Muscle layer of colon (tissue), 2 donors: ENCODE results near the gene SPATS2.

Experiments
- H3K27ac ChIP-seq: one replicate; pipeline ENCODE4 v1.7.0; 2013; ENCODE audit warnings: low read depth, mild to moderate bottlenecking, low read length, moderate library complexity
- H3K27me3 ChIP-seq, 2 donors: one replicate each; pipeline ENCODE4 v1.7.0; 2013; ENCODE audit warnings: low read length in 2 of 2, mild to moderate bottlenecking in 2 of 2; ENCODE audit not compliant: insufficient read depth in 2 of 2, control insufficient read depth in 1 of 2
- H3K36me3 ChIP-seq: one replicate; pipeline ENCODE4 v1.7.0; 2013; ENCODE audit warnings: mild to moderate bottlenecking, low read length; ENCODE audit not compliant: insufficient read depth
- H3K4me1 ChIP-seq: one replicate; pipeline ENCODE4 v1.7.0; 2013; ENCODE audit warnings: mild to moderate bottlenecking, low read length; ENCODE audit not compliant: insufficient read depth
- H3K4me3 ChIP-seq, 2 donors: one replicate each; pipeline ENCODE4 v1.7.0; 2013; ENCODE audit warnings: low read length in 2 of 2, low read depth in 1 of 2, mild to moderate bottlenecking in 1 of 2, moderate library complexity in 1 of 2
- H3K9ac ChIP-seq: one replicate; pipeline ENCODE4 v1.7.0; 2013; ENCODE audit warnings: low read length
- H3K9me3 ChIP-seq: one replicate; pipeline ENCODE4 v1.7.0; 2013; ENCODE audit warnings: mild to moderate bottlenecking, low read length
- donor health status: abdominal sarcoma.
- donor health status: Adenocarcinoma of cecum.

Gene SPATS2

GRCh38 chr12:49548822-49549648 is 181.8 kb downstream of the SPATS2 start:
- Histone ChIP-seq H3K4me1 (peaks cover 13% of the 10 kb centered on the region), H3K36me3 (no peaks in the 10 kb centered on the region), H3K27me3 (peaks cover 16 to 30% of the 10 kb centered on the region in 2 donors), H3K4me3 (peak overlapping the region; percentile 49 to 57), H3K9me3 (no peaks in the 10 kb centered on the region), H3K9ac (no peak overlapping the region), H3K27ac (no peak overlapping the region)

GRCh38 chr12:49549735-49550692 is 182.8 kb downstream of the SPATS2 start:
- no peak overlapping the region for H3K9ac ChIP-seq
- H3K27ac ChIP-seq = no peak overlapping the region
- H3K4me1 ChIP-seq = peaks cover 13% of the 10 kb centered on the region
- H3K9me3 ChIP-seq = no peaks in the 10 kb centered on the region
- peak overlapping the region in 1 of 2 donors; percentile 49 for H3K4me3 ChIP-seq
- no peaks in the 10 kb centered on the region for H3K36me3 ChIP-seq
- H3K27me3 ChIP-seq = peaks cover 12 to 30% of the 10 kb centered on the region in 2 donors

GRCh38 chr12:49550693-49551252 is 183.5 kb downstream of the SPATS2 start:
- no peak overlapping the region for H3K4me3 ChIP-seq
- no peaks in the 10 kb centered on the region for H3K36me3 ChIP-seq
- no peaks in the 10 kb centered on the region for H3K9me3 ChIP-seq
- peaks cover 13% of the 10 kb centered on the region for H3K4me1 ChIP-seq
- no peak overlapping the region for H3K9ac ChIP-seq
- no peak overlapping the region for H3K27ac ChIP-seq
- H3K27me3 ChIP-seq = peaks cover 11 to 28% of the 10 kb centered on the region in 2 donors

GRCh38 chr12:49552014-49552413 is 184.8 kb downstream of the SPATS2 start:
- no peak overlapping the region for H3K4me3 ChIP-seq
- no peak overlapping the region for H3K9ac ChIP-seq
- H3K36me3 ChIP-seq = peaks cover 9% of the 10 kb centered on the region
- H3K27ac ChIP-seq = no peak overlapping the region
- no peaks in the 10 kb centered on the region for H3K9me3 ChIP-seq
- peaks cover 13% of the 10 kb centered on the region for H3K4me1 ChIP-seq
- H3K27me3 ChIP-seq = peaks cover 11 to 19% of the 10 kb centered on the region in 2 donors

- Histone ChIP-seq H3K9me3 (no peaks in the 10 kb centered on the region), H3K27me3 (peaks cover 11 to 19% of the 10 kb centered on the region in 2 donors), H3K4me3 (no peak overlapping the region), H3K36me3 (peaks cover 13% of the 10 kb centered on the region), H3K27ac (no peak overlapping the region), H3K4me1 (peaks cover 13% of the 10 kb centered on the region), H3K9ac (no peak overlapping the region)
Measured at GRCh38 chr12:49552425-49552824, 185.2 kb downstream of the SPATS2 start.

- Histone ChIP-seq H3K4me1 (peaks cover 13% of the 10 kb centered on the region), H3K4me3 (no peak overlapping the region), H3K27ac (no peak overlapping the region), H3K27me3 (peaks cover 8 to 17% of the 10 kb centered on the region in 2 donors), H3K9me3 (no peaks in the 10 kb centered on the region), H3K9ac (no peak overlapping the region), H3K36me3 (peaks cover 13% of the 10 kb centered on the region)
Measured at GRCh38 chr12:49552899-49553298, 185.6 kb downstream of the SPATS2 start.

- peaks cover 6 to 10% of the 10 kb centered on the region in 2 donors for H3K27me3 ChIP-seq
- peaks cover 17% of the 10 kb centered on the region for H3K36me3 ChIP-seq
- H3K4me3 ChIP-seq = no peak overlapping the region
- no peaks in the 10 kb centered on the region for H3K9me3 ChIP-seq
- peaks cover 10% of the 10 kb centered on the region for H3K4me1 ChIP-seq
- no peak overlapping the region for H3K27ac ChIP-seq
- H3K9ac ChIP-seq = no peak overlapping the region
Measured at GRCh38 chr12:49553512-49554088, 186.3 kb downstream of the SPATS2 start.

GRCh38 chr12:49554266-49554665 is 187.0 kb downstream of the SPATS2 start:
- no peaks in the 10 kb centered on the region for H3K9me3 ChIP-seq
- H3K9ac ChIP-seq = no peak overlapping the region
- no peak overlapping the region for H3K27ac ChIP-seq
- peaks cover 4% of the 10 kb centered on the region in 2 donors for H3K27me3 ChIP-seq
- H3K4me3 ChIP-seq = no peak overlapping the region
- peaks cover 4% of the 10 kb centered on the region for H3K4me1 ChIP-seq
- H3K36me3 ChIP-seq = peaks cover 24% of the 10 kb centered on the region

GRCh38 chr12:49555631-49556390 is 188.5 kb downstream of the SPATS2 start:
- Histone ChIP-seq H3K4me3 (no peak overlapping the region), H3K9ac (no peak overlapping the region), H3K27me3 (no peaks in the 10 kb centered on the region), H3K4me1 (no peaks in the 10 kb centered on the region), H3K27ac (no peak overlapping the region), H3K9me3 (no peaks in the 10 kb centered on the region), H3K36me3 (peaks cover 37% of the 10 kb centered on the region)

GRCh38 chr12:49556391-49557186 is 189.3 kb downstream of the SPATS2 start:
- Histone ChIP-seq H3K36me3 (peaks cover 44% of the 10 kb centered on the region), H3K4me3 (no peak overlapping the region), H3K27me3 (no peaks in the 10 kb centered on the region), H3K9me3 (no peaks in the 10 kb centered on the region), H3K4me1 (no peaks in the 10 kb centered on the region), H3K27ac (no peak overlapping the region), H3K9ac (no peak overlapping the region)
